HG02970 (cell line): Measurements from ENCODE around the gene PLD5.
A peak's percentile ranks its signal among the peaks of the same experiment; 100 is the strongest.
"Not testable (repeated sequence)": the region's sequence is repeated elsewhere in the genome, so short reads cannot be mapped to it uniquely, and the experiment has no call there.

Source experiments
- ATAC-seq: cut with Tn5 transposase; IDR thresholded peaks from one replicate; pipeline ENCODE4 v1.9.1; 2021; ENCODE audit warnings: mild to moderate bottlenecking, moderate library complexity, moderate number of reproducible peaks; ENCODE audit not compliant: unreplicated experiment, low FRiP score

PLD5 gene

DNA sequence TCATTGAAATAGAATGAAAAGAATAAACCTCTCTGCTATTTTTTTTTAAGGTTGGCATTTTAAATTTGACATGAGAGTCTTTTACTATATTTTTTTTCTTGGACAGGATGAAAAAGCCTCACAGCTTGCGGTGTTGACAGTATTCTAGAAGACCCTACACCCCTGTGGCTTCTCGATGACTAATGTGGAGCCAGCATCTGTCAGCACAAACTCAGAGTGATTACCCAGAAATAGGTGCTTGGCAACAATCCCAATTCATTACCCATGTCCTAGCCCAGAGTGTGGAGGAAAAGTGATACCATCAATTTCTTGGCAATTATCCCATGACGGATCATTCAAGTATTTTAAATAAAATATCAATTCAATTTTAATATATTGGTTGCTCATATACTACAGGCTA lies 338.8 kb downstream of the PLD5 start:
- no peak for ATAC-seq

DNA sequence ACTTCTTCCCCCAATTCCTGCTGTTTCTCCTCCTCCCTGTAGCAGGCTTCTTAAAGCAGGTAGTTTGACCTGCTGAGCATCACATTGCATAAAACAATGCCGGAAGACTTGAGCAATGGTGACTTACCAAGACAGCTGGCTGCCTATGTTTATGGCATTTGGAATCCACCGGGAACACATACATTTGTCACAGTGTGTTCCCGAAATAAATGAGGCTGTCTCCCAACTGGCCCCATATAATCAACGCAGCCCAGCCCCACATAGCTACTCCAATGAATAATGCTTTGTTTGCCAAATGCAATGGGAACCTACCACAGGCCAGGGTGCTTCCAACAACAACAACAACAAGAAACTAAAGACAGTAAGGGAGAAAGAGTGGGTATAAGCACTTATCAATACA lies 339.5 kb downstream of the PLD5 start:
- no peak for ATAC-seq

DNA sequence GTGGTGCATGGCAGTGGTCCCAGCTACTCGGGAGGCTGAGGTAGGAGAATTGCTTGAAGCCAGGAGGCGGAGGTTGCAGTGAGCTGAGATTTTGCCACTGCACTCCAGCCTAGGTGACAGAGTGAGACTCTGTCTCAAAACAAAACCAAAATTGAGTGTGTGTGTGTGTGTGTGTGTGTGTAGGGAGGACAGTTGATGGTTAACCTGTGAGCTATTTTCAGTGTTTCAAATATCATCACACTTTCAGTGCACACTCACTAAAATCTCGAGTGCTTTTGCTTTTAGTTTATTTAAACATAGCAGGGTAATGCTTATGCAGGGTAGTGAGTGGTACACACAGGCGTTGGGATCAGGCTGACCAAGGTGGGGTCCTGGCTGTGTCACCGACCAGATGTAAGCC lies 344.7 kb downstream of the PLD5 start:
- ATAC-seq = peak; percentile 64

DNA sequence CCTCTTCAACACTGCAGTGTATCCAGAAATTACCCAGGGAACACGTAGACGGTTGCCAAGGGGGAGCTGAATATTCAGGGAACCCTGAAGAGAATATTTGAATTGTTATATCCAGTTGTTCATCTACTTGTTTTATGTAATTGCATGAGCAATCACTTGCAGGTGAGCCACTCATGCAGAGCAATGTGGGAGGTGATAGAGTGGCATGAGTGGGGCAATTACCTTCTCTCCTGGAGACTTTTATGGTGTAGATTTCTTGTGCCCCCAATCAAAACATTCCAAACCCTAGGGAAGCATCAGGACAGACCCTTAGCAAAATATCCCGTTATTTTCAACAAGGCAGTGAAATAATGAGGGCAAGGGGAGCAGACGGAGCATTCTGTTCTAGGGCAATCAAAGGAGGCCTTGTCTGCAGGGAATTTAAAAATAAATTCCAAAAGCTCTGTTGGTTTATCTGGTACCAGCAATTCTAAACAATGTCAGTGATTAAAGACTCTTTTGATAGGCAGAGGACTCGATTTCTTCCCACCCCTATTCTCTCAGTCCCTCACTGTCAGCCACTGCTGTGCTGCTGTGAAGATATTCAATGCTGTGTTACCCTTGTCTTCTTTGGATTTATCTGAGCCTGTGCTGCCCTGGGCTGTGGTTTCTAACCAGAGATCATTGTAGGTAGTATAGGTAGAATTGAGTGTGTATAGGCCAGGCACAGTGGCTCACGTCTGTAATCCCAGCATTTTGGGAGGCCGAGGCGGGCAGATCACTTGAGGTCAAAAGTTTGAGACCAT lies 345.4 kb downstream of the PLD5 start:
- ATAC-seq = no peak

DNA sequence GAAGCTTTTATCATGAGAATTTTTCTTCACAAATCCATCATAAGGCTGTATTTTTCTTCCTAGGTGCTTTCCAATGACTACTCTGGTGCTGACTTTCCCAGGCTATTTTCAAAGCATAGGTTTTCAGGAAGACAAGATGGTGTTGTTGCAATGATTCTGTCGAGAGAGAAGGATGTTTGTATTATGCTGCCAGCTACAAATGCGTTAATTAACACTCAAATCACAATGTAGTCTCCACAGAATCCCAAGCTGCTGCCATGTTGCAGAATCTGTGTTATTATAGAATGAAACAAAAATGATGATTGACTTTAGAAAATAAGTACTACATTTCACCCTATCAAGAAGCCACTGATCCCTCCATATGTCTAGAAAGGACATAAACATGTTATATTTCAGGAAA lies 346.1 kb downstream of the PLD5 start:
- no peak for ATAC-seq

DNA sequence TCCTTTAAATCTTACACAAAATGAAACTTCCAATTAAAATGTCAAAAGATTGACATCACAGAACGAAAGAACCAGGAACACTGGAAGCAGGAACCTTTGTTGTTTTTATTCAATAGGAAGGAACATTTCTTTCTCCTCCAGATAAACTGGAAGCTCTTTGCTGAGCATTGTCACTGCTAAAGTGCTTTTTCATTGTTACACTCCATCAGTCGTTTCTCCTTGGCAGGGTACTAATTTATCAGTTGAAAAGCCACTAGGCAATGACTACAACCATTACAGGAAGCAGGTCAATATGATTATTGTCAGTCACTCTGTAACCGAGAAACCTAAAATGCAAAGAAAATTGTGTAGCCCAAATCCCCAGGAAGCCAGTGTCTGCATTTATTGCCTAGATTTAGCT lies 362.4 kb downstream of the PLD5 start:
- ATAC-seq = no peak

DNA sequence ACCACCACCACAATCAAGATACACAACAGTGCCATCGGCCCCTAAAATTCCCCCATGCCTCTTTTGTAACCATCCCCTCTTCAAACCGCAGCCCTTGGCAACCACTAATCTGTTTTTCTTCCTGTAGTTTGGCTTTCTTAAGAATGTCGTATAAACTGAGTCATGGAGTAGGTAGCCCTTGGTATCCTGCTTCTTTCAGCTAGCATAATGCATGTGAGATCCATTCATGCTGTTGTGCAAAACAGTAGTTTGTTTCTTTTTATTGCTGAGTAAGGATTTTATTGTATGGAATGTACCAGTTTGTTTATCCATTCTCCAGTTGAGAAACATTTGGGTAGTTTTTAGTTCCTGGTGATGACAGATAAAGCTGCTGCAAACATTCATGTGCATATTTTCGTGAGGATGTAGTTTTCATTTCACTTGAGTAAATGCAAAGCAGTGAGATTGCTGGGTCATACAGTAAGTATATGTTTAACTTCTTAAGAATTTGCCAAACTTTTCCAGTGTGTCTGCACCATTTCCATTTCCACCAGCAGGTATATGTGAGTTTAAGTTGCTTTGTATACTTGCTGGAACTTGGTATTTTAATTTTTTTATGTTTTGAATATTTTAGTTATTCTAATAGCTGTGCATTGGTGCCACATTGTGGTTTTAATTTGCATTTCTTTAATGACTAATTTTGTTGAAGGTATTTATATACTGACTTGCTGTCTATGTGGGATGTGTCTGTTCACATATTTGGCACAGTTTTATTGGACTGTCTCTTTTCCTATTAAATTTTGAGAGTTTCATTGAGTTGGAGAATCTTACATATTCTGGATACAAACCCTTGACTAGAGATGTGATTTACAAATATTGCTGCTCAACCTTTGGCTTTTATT lies 377.2 kb downstream of the PLD5 start:
- no peak for ATAC-seq

DNA sequence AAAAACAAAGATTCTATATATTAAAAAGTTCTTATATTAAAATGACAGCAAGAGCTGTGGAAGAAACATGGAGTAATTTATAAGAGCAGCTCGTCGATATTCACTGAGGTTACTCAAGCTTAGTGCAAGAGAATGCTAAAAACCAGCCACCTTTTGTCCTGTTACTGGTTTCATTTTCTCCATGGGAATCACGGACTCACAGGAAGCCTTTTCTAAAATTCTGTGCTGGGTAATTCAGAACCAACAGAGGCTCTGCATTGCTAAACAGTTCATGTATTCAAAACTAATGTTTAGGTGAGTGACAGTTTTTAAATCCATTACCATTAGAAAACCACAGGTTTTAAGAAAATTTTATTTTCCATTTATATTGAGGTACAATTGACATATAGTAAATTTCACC lies 377.8 kb downstream of the PLD5 start:
- no peak for ATAC-seq

DNA sequence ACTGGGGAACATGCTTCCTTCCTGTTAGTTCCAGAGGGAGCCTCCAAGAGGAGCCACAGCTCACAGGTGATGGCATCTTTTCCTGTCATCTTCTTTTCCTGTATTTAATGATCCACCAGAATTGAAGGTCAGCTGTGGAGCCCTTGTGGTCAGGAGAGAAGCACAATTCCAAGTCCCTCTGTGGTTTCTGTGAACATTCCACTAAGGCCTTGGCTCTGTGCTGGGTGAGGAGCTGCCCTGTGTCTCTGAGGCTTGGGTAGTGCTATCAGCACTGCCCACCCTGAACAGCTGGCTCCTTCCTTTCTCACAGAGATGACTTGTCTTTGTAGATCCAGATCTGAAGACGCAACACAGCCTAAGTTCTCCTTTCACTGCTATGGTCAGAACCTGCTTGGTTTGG lies 383.7 kb downstream of the PLD5 start:
- ATAC-seq = no peak

DNA sequence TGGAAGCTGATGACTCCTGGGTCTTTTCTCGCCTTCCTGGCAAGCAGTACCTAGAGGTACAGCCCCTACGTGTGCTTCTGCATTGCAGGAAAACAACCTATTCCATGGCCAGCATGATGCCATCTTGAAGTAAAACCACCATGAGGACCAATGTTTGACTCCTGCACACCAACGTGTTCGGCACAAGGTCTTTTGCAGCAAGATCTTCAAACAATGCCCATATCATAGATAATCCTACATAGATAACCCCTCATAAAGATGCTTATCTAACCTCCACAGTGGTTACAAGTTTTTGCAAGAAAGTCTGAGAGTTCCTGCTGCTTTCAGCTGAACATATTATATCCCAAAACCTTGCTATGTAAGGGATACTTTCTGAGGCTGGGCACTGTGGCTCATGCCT lies 384.5 kb downstream of the PLD5 start:
- ATAC-seq = no peak

DNA sequence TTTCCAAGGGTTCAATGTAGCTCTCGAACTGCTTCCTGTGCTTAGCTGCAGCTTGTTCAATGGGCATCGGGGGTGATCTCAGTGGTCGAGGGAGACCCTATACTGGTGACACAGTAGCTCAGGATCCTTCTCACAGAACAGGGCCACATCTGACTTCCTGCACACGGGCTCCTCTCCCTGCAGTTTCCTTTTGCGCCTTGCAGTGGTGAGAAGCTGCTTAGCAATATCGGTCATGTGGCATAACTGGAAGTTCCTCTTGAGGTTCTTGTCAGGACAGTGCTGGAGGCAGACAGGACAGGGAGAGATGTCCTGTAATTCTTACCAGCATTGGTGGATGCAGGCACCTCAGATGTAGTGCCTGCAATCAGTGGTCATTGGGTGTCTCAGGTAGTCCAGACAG lies 385.1 kb downstream of the PLD5 start:
- peak; percentile 59 for ATAC-seq

DNA sequence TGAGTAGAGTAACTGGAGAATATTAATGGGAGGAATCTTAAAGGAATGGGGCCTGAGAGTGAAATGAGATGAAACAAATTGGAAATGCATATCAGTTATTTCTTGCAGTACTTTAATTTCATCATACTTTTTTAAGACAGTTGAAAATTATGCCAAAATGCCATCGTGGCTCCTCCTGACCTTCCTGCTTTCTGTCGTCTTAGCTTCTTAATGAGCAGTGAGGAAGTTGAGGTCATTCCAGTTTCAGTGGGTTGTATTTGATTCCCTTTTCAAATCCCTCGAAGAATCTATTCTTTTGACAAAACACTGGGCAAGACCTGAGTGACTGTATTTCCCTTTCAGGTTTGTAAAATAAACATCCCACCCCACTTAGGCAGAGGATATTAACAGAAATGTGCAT lies 390.7 kb downstream of the PLD5 start:
- no peak for ATAC-seq

DNA sequence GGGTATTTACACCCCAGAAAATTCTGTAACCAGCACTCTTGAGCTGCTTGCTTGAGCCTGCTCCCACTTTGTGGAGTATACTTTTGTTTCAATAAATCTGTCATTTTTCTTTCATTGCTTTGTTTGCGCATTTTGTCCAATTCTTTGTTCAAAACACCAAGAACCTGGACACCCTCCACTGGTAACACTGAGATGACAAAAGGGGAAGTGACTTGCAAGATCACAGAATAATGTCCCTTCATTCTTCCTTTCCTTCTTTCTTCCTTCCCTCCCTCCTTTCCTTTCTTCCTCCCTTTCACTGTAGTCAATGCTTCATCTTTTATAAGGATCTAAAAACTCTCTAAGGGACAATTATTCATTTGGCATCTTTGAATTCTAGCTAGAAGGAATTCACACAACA lies 391.1 kb downstream of the PLD5 start:
- ATAC-seq = no peak

DNA sequence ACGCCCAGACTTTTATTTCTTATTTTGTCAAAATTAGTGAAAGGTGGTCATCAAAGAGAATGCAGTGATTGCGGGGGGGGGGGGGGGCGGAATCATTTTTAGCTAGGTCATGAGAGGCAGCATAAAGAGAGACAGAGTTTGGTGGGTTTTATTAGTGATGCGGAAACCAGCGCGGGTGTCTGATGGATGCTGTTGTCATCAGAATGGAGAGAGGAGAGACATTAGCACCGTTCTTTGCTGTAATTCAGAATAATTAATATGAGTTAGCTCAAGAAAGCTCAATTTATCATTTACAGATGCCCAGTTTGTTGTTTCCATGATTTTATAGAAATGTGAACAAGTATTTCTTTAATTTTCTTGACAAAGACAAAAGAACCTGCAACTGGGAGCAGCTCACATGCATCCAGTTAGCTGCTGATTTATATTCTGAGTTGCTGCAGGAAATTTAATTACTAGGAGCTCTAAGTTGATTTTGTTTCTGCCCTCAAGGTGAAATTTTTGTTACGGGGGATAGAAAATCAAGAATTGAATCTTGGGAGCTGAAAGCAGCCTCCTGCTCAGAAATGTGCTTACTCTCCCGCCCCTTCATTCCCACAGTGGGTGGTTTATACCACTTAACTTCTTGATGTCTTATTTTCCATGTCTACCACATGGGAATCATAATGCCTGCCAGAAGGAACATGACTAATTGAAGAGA lies 392.2 kb downstream of the PLD5 start:
- no peak for ATAC-seq

DNA sequence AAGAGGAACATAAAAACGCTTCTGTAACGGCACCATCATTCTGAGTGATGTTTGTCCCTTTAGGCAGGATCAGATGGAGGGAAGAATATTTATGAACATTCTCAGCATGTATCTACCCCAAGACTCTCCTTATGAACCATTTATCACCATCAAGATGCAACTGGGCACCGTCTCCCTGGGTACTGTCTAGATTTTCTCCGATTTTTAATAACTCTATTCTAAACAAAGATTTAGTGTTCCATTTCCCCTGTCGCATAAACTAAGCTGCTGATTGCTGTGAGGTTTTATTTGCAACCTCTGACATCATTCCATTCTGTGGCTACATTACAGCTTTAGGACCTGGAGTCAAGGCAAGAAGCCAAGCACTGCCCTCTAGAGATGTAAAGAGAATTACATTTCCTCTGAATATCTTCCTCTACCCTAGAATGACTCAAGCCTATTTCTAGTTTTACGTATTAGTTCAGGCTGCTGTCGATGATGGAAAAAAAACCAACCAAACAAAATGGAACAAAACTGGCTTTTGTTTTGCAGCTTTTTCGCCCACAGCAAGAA lies 395.5 kb downstream of the PLD5 start:
- peak; percentile 72 for ATAC-seq

DNA sequence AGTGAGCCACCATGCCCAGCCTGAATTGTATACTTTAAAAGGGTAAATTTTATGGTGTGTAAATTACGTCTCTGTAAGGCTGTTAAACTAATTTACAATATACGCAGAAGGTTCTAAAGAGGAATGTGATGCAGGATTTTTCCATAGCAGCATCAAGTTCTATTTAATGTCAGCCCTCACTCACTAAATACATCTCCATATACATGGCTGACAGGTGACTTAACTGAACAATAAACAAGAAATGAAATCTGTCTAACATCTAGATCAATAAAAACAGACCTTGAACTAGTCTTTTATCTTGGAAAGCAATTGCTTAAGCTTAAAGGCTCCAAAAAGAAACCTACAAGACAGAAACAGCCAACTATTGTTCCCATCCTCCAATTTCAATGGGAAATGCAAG lies 404.1 kb downstream of the PLD5 start:
- no peak for ATAC-seq

DNA sequence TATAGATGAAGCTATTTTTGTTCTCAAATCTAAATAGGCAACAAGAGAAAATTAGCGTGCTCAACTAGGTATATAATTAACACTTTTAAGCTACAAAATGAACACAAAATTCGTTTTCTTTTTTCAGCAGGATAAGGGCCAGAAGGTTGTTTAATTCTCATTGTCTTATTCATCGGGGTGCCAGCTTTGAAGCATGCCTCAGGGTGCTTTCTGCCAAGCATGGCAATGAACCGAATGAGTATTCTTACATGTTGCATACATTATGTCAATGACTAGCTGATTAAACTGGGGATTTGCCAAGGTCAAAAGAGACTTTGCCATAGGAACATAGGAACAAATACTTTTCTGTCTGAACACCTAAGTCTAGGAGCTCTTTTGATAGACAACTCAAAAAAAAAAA lies 423.6 kb downstream of the PLD5 start:
- ATAC-seq = no peak

DNA sequence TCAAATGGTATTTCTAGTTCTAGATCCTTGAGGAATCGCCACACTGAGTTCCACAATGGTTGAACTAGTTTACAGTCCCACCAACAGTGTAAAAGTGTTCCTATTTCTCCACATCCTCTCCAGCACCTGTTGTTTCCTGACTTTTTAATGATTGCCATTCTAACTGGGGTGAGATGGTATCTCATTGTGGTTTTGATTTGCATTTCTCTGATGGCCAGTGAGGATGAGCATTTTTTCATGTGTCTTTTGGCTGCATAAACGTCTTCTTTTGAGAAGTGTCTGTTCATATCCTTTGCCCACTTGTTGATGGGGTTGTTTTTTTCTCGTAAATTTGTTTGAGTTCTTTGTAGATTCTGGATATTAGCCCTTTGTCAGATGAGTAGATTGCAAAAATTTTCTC lies 427.2 kb downstream of the PLD5 start:
- ATAC-seq = not testable (repeated sequence)

DNA sequence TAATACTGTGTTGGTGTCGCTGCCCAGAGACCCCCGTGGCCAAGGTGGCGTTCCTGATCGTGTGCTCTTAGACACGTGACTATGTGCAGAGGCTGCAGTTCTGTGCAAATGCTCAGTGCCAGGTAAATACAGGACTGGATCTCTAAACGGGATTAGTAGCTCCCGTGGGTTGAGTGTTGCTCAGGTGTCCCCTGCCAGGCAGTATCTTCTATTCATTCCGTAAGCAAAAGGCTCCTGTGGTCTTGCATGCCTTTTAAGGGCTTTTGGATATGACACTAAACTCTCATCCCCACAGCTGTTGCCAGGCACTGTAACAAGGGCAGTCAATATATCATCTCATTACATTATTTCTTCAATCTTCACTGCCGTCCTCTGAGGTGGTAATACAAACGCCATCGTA lies 431.4 kb downstream of the PLD5 start:
- ATAC-seq = no peak

DNA sequence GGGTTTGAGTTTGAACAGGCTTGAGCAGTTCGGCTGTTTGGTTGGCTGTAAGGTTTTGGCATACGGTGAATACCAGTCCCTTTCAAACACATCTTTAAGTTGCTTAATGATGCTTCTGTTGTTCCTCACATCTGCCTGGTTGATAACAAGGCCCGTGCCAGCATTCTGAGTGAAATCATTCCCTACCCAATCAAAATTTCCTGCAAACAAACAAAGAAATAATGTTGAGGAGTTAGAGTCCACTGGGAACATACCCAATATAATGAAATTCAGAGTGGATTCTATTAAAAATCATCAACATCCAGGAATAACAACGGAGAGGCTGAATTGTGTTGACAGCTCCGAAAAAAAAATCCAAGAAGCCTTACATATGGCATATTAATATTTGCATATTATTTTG lies 434.6 kb downstream of the PLD5 start:
- no peak for ATAC-seq

DNA sequence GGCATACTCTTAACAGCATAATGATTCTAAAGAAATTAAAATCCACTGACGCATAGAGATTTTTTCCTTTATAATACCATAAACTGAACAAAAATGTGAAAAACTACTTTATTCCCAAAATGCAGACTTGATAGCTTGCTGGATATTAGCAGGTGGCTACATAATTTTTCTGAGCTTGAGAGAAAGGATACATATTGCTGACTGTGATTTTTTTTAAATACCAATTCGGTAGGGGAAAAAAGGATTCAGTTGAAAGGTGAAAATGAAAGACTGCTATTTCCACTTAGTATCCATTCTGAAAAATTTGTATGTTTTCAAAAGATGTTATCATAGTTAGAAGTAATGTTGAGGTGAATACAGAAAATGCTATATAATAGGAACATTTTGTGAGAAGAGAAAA lies 435.6 kb downstream of the PLD5 start:
- no peak for ATAC-seq
